HepG2 (cell line): Measurements from ENCODE around the gene RPTOR.

ENCODE experiments used
- CHD2 ChIP-seq: IDR thresholded peaks from 2 replicates; pipeline ENCODE4 v1.6.1; 2011; ENCODE audit warnings: low read depth, low read length, improper control_type of control experiment
- NFE2 ChIP-seq: sonication (generic); formaldehyde crosslinking; IDR thresholded peaks from 2 replicates; pipeline ENCODE4 v1.4.0; 2020; ENCODE audit warnings: missing genetic modification reagents
- POLR2A ChIP-seq, 2 experiments: IDR thresholded peaks; 2 replicates each; pipeline ENCODE4 v1.6.1; 2011; ENCODE audit warnings: low read depth in 2 of 2, low read length in 2 of 2, mild to moderate bottlenecking in 1 of 2, moderate library complexity in 1 of 2; ENCODE audit not compliant: insufficient read depth in 1 of 2
- ZNF691 ChIP-seq: sonication (generic); formaldehyde crosslinking; IDR thresholded peaks from 2 replicates; pipeline ENCODE4 v1.4.0; 2020; ENCODE audit warnings: missing genetic modification reagents, low read depth, mild to moderate bottlenecking, borderline replicate concordance
- TF ChIP-seq, protein P1 (sequence below): sonication (generic); formaldehyde crosslinking; IDR thresholded peaks from 2 replicates; pipeline ENCODE4 v1.5.0; 2020; ENCODE audit warnings: mild to moderate bottlenecking, missing genetic modification reagents, moderate library complexity

GRCh38 chr17:80676096-80676466 lies 131.4 kb downstream of the RPTOR start:
- TF ChIP-seq NFE2 (CRISPR knock-in tag) = no peak
- TF ChIP-seq POLR2A (IDR thresholded peaks at IDR 0.05; ENCODE audit: insufficient read depth in 1 of 2, low read depth in 2 of 2, low read length in 2 of 2) = no peak
- TF ChIP-seq ZNF691 (CRISPR knock-in tag) = no peak
- TF ChIP-seq, protein P1, sequence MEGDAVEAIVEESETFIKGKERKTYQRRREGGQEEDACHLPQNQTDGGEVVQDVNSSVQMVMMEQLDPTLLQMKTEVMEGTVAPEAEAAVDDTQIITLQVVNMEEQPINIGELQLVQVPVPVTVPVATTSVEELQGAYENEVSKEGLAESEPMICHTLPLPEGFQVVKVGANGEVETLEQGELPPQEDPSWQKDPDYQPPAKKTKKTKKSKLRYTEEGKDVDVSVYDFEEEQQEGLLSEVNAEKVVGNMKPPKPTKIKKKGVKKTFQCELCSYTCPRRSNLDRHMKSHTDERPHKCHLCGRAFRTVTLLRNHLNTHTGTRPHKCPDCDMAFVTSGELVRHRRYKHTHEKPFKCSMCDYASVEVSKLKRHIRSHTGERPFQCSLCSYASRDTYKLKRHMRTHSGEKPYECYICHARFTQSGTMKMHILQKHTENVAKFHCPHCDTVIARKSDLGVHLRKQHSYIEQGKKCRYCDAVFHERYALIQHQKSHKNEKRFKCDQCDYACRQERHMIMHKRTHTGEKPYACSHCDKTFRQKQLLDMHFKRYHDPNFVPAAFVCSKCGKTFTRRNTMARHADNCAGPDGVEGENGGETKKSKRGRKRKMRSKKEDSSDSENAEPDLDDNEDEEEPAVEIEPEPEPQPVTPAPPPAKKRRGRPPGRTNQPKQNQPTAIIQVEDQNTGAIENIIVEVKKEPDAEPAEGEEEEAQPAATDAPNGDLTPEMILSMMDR (CRISPR knock-in tag) = no peak
- no peak for TF ChIP-seq CHD2
